ENCODE results near the gene ZFAND3.
A peak's percentile ranks its signal among the peaks of the same experiment; 100 is the strongest.

The ZFAND3 gene

GRCh38 chr6:37838219-37838921 lies 18.8 kb downstream of the ZFAND3 start:
- Mint-ChIP-seq H3K36me3 (peaks cover 35% of the 10 kb centered on the region), H3K27ac (no peak overlapping the region), H3K9me3 (peaks cover 3% of the 10 kb centered on the region), H3K4me1 (peaks cover 46% of the 10 kb centered on the region), H3K4me3 (no peak overlapping the region), H3K27me3 (no peaks in the 10 kb centered on the region)
- no peak for ATAC-seq

GRCh38 chr6:37840143-37840939 lies 20.8 kb downstream of the ZFAND3 start:
- Mint-ChIP-seq H3K9me3 (no peaks in the 10 kb centered on the region), H3K27ac (peak overlapping the region; percentile 37), H3K27me3 (no peaks in the 10 kb centered on the region), H3K36me3 (peaks cover 32% of the 10 kb centered on the region), H3K4me3 (no peak overlapping the region), H3K4me1 (peaks cover 54% of the 10 kb centered on the region)
- ATAC-seq = no peak

GRCh38 chr6:37840940-37841300 lies 21.4 kb downstream of the ZFAND3 start:
- peaks cover 52% of the 10 kb centered on the region for H3K4me1 Mint-ChIP-seq
- H3K27ac Mint-ChIP-seq = peak overlapping the region; percentile 37

GRCh38 chr6:37845026-37845911 lies 25.7 kb downstream of the ZFAND3 start:
- Mint-ChIP-seq H3K27me3 (no peaks in the 10 kb centered on the region), H3K36me3 (peaks cover 7% of the 10 kb centered on the region), H3K4me1 (peaks cover 46% of the 10 kb centered on the region), H3K4me3 (no peak overlapping the region), H3K9me3 (no peaks in the 10 kb centered on the region), H3K27ac (no peak overlapping the region)
- no peak for ATAC-seq

More at GRCh38 chr6:37840940-37841300, 21.4 kb downstream of the ZFAND3 start:
- no peaks in the 10 kb centered on the region for H3K27me3 Mint-ChIP-seq
- H3K9me3 Mint-ChIP-seq = no peaks in the 10 kb centered on the region
- H3K36me3 Mint-ChIP-seq = peaks cover 28% of the 10 kb centered on the region
- H3K4me3 Mint-ChIP-seq = no peak overlapping the region
- ATAC-seq = no peak

- H3K27me3 Mint-ChIP-seq = no peaks in the 10 kb centered on the region
- H3K4me3 Mint-ChIP-seq = no peak overlapping the region
- peaks cover 46% of the 10 kb centered on the region for H3K4me1 Mint-ChIP-seq
- H3K27ac Mint-ChIP-seq = no peak overlapping the region
- no peaks in the 10 kb centered on the region for H3K9me3 Mint-ChIP-seq
- peaks cover 7% of the 10 kb centered on the region for H3K36me3 Mint-ChIP-seq
- no peak for ATAC-seq
Observed at GRCh38 chr6:37845930-37846329, 26.4 kb downstream of the ZFAND3 start.

- Mint-ChIP-seq H3K4me3 (no peak overlapping the region), H3K27me3 (no peaks in the 10 kb centered on the region), H3K27ac (no peak overlapping the region), H3K4me1 (peaks cover 55% of the 10 kb centered on the region), H3K36me3 (peaks cover 7% of the 10 kb centered on the region), H3K9me3 (no peaks in the 10 kb centered on the region)
- no peak for ATAC-seq
Observed at GRCh38 chr6:37847704-37848103, 28.2 kb downstream of the ZFAND3 start.

GRCh38 chr6:37848371-37848770 lies 28.8 kb downstream of the ZFAND3 start:
- peaks cover 7% of the 10 kb centered on the region for H3K36me3 Mint-ChIP-seq
- H3K4me1 Mint-ChIP-seq = peaks cover 61% of the 10 kb centered on the region
- no peaks in the 10 kb centered on the region for H3K9me3 Mint-ChIP-seq
- no peaks in the 10 kb centered on the region for H3K27me3 Mint-ChIP-seq
- no peak overlapping the region for H3K27ac Mint-ChIP-seq
- ATAC-seq = no peak
- H3K4me3 Mint-ChIP-seq = no peak overlapping the region

GRCh38 chr6:37850260-37850659 lies 30.7 kb downstream of the ZFAND3 start:
- Mint-ChIP-seq H3K4me3 (no peak overlapping the region), H3K36me3 (no peaks in the 10 kb centered on the region), H3K4me1 (peaks cover 54% of the 10 kb centered on the region), H3K9me3 (no peaks in the 10 kb centered on the region), H3K27me3 (no peaks in the 10 kb centered on the region), H3K27ac (peak overlapping the region; percentile 75)
- ATAC-seq = no peak

GRCh38 chr6:37850728-37851285 lies 31.3 kb downstream of the ZFAND3 start:
- Mint-ChIP-seq H3K4me3 (no peak overlapping the region), H3K27ac (peak overlapping the region; percentile 75), H3K4me1 (peaks cover 57% of the 10 kb centered on the region), H3K9me3 (no peaks in the 10 kb centered on the region), H3K36me3 (peaks cover 4% of the 10 kb centered on the region), H3K27me3 (no peaks in the 10 kb centered on the region)
- peak; percentile 20 for ATAC-seq

GRCh38 chr6:37851997-37852524 lies 32.5 kb downstream of the ZFAND3 start:
- Mint-ChIP-seq H3K36me3 (peaks cover 11% of the 10 kb centered on the region), H3K9me3 (no peaks in the 10 kb centered on the region), H3K4me3 (no peak overlapping the region), H3K27me3 (no peaks in the 10 kb centered on the region), H3K27ac (no peak overlapping the region), H3K4me1 (peaks cover 60% of the 10 kb centered on the region)
- ATAC-seq = no peak

GRCh38 chr6:37856285-37856684 lies 36.8 kb downstream of the ZFAND3 start:
- no peaks in the 10 kb centered on the region for H3K27me3 Mint-ChIP-seq

GRCh38 chr6:37858363-37858762 lies 38.8 kb downstream of the ZFAND3 start:
- no peaks in the 10 kb centered on the region for H3K9me3 Mint-ChIP-seq
- H3K4me1 Mint-ChIP-seq = peaks cover 42% of the 10 kb centered on the region
- H3K36me3 Mint-ChIP-seq = peaks cover 11% of the 10 kb centered on the region
- no peak overlapping the region for H3K4me3 Mint-ChIP-seq
- H3K27me3 Mint-ChIP-seq = no peaks in the 10 kb centered on the region
- H3K27ac Mint-ChIP-seq = no peak overlapping the region
- ATAC-seq = no peak

More at GRCh38 chr6:37856285-37856684, 36.8 kb downstream of the ZFAND3 start:
- Mint-ChIP-seq H3K27ac (no peak overlapping the region), H3K36me3 (peaks cover 11% of the 10 kb centered on the region), H3K4me3 (no peak overlapping the region), H3K4me1 (peaks cover 59% of the 10 kb centered on the region), H3K9me3 (no peaks in the 10 kb centered on the region)
- ATAC-seq = no peak

GRCh38 chr6:37860226-37860839 lies 40.8 kb downstream of the ZFAND3 start:
- Mint-ChIP-seq H3K27me3 (no peaks in the 10 kb centered on the region), H3K9me3 (no peaks in the 10 kb centered on the region), H3K4me1 (peaks cover 54% of the 10 kb centered on the region), H3K36me3 (peaks cover 11% of the 10 kb centered on the region), H3K4me3 (no peak overlapping the region), H3K27ac (no peak overlapping the region)
- no peak for ATAC-seq

GRCh38 chr6:37861452-37861851 lies 41.9 kb downstream of the ZFAND3 start:
- Mint-ChIP-seq H3K4me1 (peaks cover 54% of the 10 kb centered on the region), H3K27me3 (no peaks in the 10 kb centered on the region), H3K9me3 (no peaks in the 10 kb centered on the region), H3K27ac (peak overlapping the region; percentile 8), H3K36me3 (peaks cover under 1% of the 10 kb centered on the region), H3K4me3 (no peak overlapping the region)
- no peak for ATAC-seq
